ENCODE data around the gene FBXO28.

DNA sequence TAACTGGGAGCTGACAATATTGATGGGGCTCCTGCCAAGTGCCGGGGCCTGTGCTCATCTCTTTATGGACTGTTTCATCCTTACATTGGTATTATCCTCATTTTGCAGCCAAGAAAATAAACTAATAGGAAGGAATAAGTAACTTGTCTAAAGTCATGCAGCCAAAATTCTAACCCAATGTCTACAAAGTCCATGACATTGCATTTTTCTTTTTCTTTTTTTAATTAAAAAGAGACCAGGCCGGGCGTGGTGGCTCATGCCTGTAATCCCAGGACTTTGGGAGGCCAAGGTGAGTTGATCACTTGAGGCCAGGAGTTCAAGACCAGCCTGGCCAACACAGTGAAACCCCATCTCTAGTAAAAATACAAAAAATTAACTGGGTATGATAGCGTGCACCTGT, 87.9 kb downstream of the FBXO28 start:
- TF ChIP-seq RARB (CRISPR knock-in tag; IDR thresholded peaks at IDR 0.05): no peak
- TF ChIP-seq ARNTL (CRISPR knock-in tag; IDR thresholded peaks at IDR 0.05; ENCODE audit: borderline replicate concordance, low read depth): no peak
- TF ChIP-seq, protein P1, sequence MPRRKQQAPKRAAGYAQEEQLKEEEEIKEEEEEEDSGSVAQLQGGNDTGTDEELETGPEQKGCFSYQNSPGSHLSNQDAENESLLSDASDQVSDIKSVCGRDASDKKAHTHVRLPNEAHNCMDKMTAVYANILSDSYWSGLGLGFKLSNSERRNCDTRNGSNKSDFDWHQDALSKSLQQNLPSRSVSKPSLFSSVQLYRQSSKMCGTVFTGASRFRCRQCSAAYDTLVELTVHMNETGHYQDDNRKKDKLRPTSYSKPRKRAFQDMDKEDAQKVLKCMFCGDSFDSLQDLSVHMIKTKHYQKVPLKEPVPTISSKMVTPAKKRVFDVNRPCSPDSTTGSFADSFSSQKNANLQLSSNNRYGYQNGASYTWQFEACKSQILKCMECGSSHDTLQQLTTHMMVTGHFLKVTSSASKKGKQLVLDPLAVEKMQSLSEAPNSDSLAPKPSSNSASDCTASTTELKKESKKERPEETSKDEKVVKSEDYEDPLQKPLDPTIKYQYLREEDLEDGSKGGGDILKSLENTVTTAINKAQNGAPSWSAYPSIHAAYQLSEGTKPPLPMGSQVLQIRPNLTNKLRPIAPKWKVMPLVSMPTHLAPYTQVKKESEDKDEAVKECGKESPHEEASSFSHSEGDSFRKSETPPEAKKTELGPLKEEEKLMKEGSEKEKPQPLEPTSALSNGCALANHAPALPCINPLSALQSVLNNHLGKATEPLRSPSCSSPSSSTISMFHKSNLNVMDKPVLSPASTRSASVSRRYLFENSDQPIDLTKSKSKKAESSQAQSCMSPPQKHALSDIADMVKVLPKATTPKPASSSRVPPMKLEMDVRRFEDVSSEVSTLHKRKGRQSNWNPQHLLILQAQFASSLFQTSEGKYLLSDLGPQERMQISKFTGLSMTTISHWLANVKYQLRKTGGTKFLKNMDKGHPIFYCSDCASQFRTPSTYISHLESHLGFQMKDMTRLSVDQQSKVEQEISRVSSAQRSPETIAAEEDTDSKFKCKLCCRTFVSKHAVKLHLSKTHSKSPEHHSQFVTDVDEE (CRISPR knock-in tag; IDR thresholded peaks at IDR 0.05): no peak
- no peak for TF ChIP-seq ISL1 (CRISPR knock-in tag; IDR thresholded peaks at IDR 0.05)
- no peak for TF ChIP-seq OSR1 (CRISPR knock-in tag; IDR thresholded peaks at IDR 0.05)
- no peak for TF ChIP-seq ESRRG (CRISPR knock-in tag; IDR thresholded peaks at IDR 0.05)
- no peak for TF ChIP-seq ZFP3 (CRISPR knock-in tag; IDR thresholded peaks at IDR 0.05)
- TF ChIP-seq ZFP30 (CRISPR knock-in tag; IDR thresholded peaks at IDR 0.05): no peak
- TF ChIP-seq ZNF70 (CRISPR knock-in tag; IDR thresholded peaks at IDR 0.05): no peak

Data from SK-N-SH treated with all-trans-retinoic acid at 6 μM for 48 hours (cell line).